GM19025 (cell line): ENCODE data around the gene NHSL1.

Experiments used
- ATAC-seq: cut with Tn5 transposase; IDR thresholded peaks from one replicate; pipeline ENCODE4 v1.9.1; 2021; ENCODE audit warnings: mild to moderate bottlenecking, low read depth, moderate library complexity; ENCODE audit not compliant: unreplicated experiment

The NHSL1 gene

GRCh38 chr6:138498629-138499302, 528 bp downstream of the NHSL1 start:
- no peak for ATAC-seq

GRCh38 chr6:138497286-138497685, 2.0 kb downstream of the NHSL1 start:
- no peak for ATAC-seq

GRCh38 chr6:138494312-138494711, 5.0 kb downstream of the NHSL1 start:
- ATAC-seq, result no peak

GRCh38 chr6:138493413-138493812, 5.9 kb downstream of the NHSL1 start:
- no peak for ATAC-seq

GRCh38 chr6:138492871-138493270, 6.4 kb downstream of the NHSL1 start:
- no peak for ATAC-seq

- ATAC-seq, result no peak
Observed at GRCh38 chr6:138492113-138492512, 7.2 kb downstream of the NHSL1 start.

- no peak for ATAC-seq
Observed at GRCh38 chr6:138491017-138491416, 8.3 kb downstream of the NHSL1 start.

- ATAC-seq, result no peak
Observed at GRCh38 chr6:138489846-138490245, 9.4 kb downstream of the NHSL1 start.

GRCh38 chr6:138487102-138487604, 12.1 kb downstream of the NHSL1 start:
- no peak for ATAC-seq

GRCh38 chr6:138486249-138487101, 12.8 kb downstream of the NHSL1 start:
- ATAC-seq, result no peak

- ATAC-seq, result no peak
Observed at GRCh38 chr6:138485586-138486248, 13.6 kb downstream of the NHSL1 start.

GRCh38 chr6:138485005-138485545, 14.2 kb downstream of the NHSL1 start:
- ATAC-seq, result no peak

GRCh38 chr6:138484018-138484731, 15.1 kb downstream of the NHSL1 start:
- ATAC-seq, result no peak

GRCh38 chr6:138482816-138483215, 16.5 kb downstream of the NHSL1 start:
- ATAC-seq, result no peak

- ATAC-seq, result no peak
Observed at GRCh38 chr6:138480279-138480949, 18.9 kb downstream of the NHSL1 start.

GRCh38 chr6:138477913-138478539, 21.3 kb downstream of the NHSL1 start:
- ATAC-seq, result no peak

- ATAC-seq, result no peak
Observed at GRCh38 chr6:138476116-138476515, 23.2 kb downstream of the NHSL1 start.

- no peak for ATAC-seq
Observed at GRCh38 chr6:138473144-138473543, 26.1 kb downstream of the NHSL1 start.

- ATAC-seq, result no peak
Observed at GRCh38 chr6:138468320-138469015, 30.8 kb downstream of the NHSL1 start.
